K562 (cell line): ENCODE results near the gene RNFT2. TPM values are rescaled to one million over a fixed set of nuclear protein-coding genes. Genes with fewer than 3 reads are reported as not detected.

Experiments
- ATAC-seq: fragments of 200-7000 bp; cut with Tn5 transposase; 3 replicates; pipeline ENCODE4 v1.9.1; 2020; ENCODE audit warnings: moderate library complexity
- BruUV-seq: library from RNA; stranded (reverse); fragments of 400-500 nt; replicated peaks from 2 replicates; lab custom pipeline; 2021; lab: Mats Ljungman, UMichigan
- CTCF ChIA-PET: fragments of 300-600 bp; formaldehyde crosslinking; extraction: SDS; loops from one replicate; lab custom pipeline; 2021; ENCODE audit warnings: low intra/inter-chr PET ratio; lab: Yijun Ruan, JAX
- POLR2A ChIA-PET: fragments of 300-600, 350-650 bp; sonication (Branson Sonifier 250); formaldehyde crosslinking; extraction: SDS; loops from one replicate; lab custom pipeline; 2021; ENCODE audit warnings: antibody characterized with exemption, inconsistent platforms; lab: Yijun Ruan, JAX
- DNase-seq, 4 experiments: peaks; one replicate each; pipeline versions ENCODE4 v3.0.0 to v3.0.0-alpha.2; 2011 to 2018; ENCODE audit warnings: low spot score in 3 of 4, mixed read lengths in 3 of 4; ENCODE audit errors: extremely low read depth in 1 of 4
- FAIRE-seq: peaks from 2 replicates; lab custom pipeline; 2011; peaks lifted over from hg19 to GRCh38; lab: Jason Lieb, UNC
- H2AFZ ChIP-seq: 2 replicates; pipeline ENCODE4 v1.6.0; 2011; ENCODE audit warnings: low read depth, low read length, control low read depth, inconsistent platforms
- H3K27ac ChIP-seq: fragments of 200-600 bp; 3 replicates; pipeline ENCODE4 v1.8.0; 2011; ENCODE audit warnings: low read depth, mild to moderate bottlenecking, control low read depth, inconsistent platforms, low read length, moderate library complexity, mixed read lengths; ENCODE audit errors: extremely low read depth
- H3K27me3 ChIP-seq, 2 experiments: fragments of 300-600 bp in 1 of 2; 2 replicates in 1 of 2; 3 replicates in 1 of 2; pipeline versions ENCODE4 v1.6.0 to v1.8.0; 2011; ENCODE audit warnings: inconsistent platforms in 2 of 2, low read length in 2 of 2, mild to moderate bottlenecking in 1 of 2, mixed read lengths in 1 of 2, moderate library complexity in 1 of 2; ENCODE audit not compliant: control insufficient read depth in 2 of 2, insufficient read depth in 2 of 2
- H3K36me3 ChIP-seq: fragments of 300-600 bp; 3 replicates; pipeline ENCODE4 v1.8.0; 2011; ENCODE audit warnings: mild to moderate bottlenecking, low read length, inconsistent platforms; ENCODE audit not compliant: control insufficient read depth, insufficient read depth
- H3K4me1 ChIP-seq, 2 experiments: fragments of 200-600 bp in 1 of 2; replicated peaks in 1 of 2; 2 replicates in 1 of 2; 3 replicates in 1 of 2; pipeline versions ENCODE4 v1.5.1 to v1.8.0; 2011; ENCODE audit warnings: inconsistent platforms in 2 of 2, low read length in 2 of 2, mild to moderate bottlenecking in 1 of 2, mixed read lengths in 1 of 2, moderate library complexity in 1 of 2; ENCODE audit not compliant: control insufficient read depth in 2 of 2, insufficient read depth in 2 of 2
- H3K4me2 ChIP-seq: 2 replicates; pipeline ENCODE4 v1.6.1; 2011; ENCODE audit warnings: low read length, control low read depth, inconsistent platforms, mixed read lengths; ENCODE audit not compliant: insufficient read depth
- H3K4me3 ChIP-seq: fragments of 200-600 bp; sonication (generic), shearing (Covaris generic); 2 replicates; pipeline ENCODE4 v1.5.1; 2016; ENCODE audit warnings: control low read depth, inconsistent platforms
- H3K79me2 ChIP-seq: fragments of 200-600 bp; 3 replicates; pipeline ENCODE4 v1.8.0; 2011; ENCODE audit warnings: low read length, inconsistent platforms; ENCODE audit not compliant: control insufficient read depth, insufficient read depth
- H3K9ac ChIP-seq, 2 experiments: 2 replicates each; pipeline versions ENCODE4 v1.6.0 to v1.6.1; 2011; ENCODE audit warnings: low read depth in 2 of 2, low read length in 2 of 2, control low read depth in 1 of 2, inconsistent platforms in 1 of 2, mild to moderate bottlenecking in 1 of 2, mixed read lengths in 1 of 2; ENCODE audit not compliant: insufficient read depth in 1 of 2
- H3K9me1 ChIP-seq: one replicate; pipeline ENCODE4 v1.6.0; 2011; ENCODE audit warnings: inconsistent platforms, mild to moderate bottlenecking, low read length, moderate library complexity; ENCODE audit not compliant: control insufficient read depth, insufficient read depth
- H3K9me3 ChIP-seq: replicated peaks from 2 replicates; pipeline ENCODE4 v1.5.1; 2011; ENCODE audit warnings: low read depth, low read length, inconsistent platforms; ENCODE audit not compliant: control insufficient read depth, insufficient read depth
- H4K20me1 ChIP-seq: replicated peaks from 2 replicates; pipeline ENCODE4 v1.6.1; 2011; ENCODE audit warnings: low read length, inconsistent platforms, mixed read lengths; ENCODE audit not compliant: control insufficient read depth, insufficient read depth
- C11orf30 ChIP-seq: fragments of 450-650 bp; IDR thresholded peaks from 2 replicates; pipeline ENCODE4 v1.6.1; 2016; ENCODE audit warnings: low read depth, mild to moderate bottlenecking
- MAFF ChIP-seq: IDR thresholded peaks from 2 replicates; pipeline ENCODE4 v1.6.1; 2012; ENCODE audit warnings: low read length, improper control_type of control experiment
- MTA2 ChIP-seq: fragments of 450-650 bp; IDR thresholded peaks from 2 replicates; pipeline ENCODE4 v1.6.1; 2016; ENCODE audit warnings: low read depth
- NELFE ChIP-seq: IDR thresholded peaks from 2 replicates; pipeline ENCODE4 v1.6.1; 2011; ENCODE audit warnings: mild to moderate bottlenecking; ENCODE audit not compliant: insufficient read depth, insufficient read length
- SMARCC2 ChIP-seq: fragments of 450-650 bp; IDR thresholded peaks from 2 replicates; pipeline ENCODE4 v1.6.1; 2017; ENCODE audit warnings: antibody characterized with exemption, moderate library complexity, mild to moderate bottlenecking, low read depth
- ZFP36 ChIP-seq: fragments of 150-350 bp; IDR thresholded peaks from 2 replicates; pipeline ENCODE4 v1.6.1; 2018; ENCODE audit warnings: low read length, low read depth; ENCODE audit not compliant: partially characterized antibody
- ZNF121 ChIP-seq: sonication (generic); formaldehyde crosslinking; conservative IDR thresholded peaks from 2 replicates; pipeline ENCODE4 v1.8.0; 2022; ENCODE audit warnings: missing genetic modification reagents
- ZNF316 ChIP-seq: fragments of 450-650 bp; IDR thresholded peaks from 2 replicates; pipeline ENCODE4 v1.6.1; 2016
- WGBS: fragments of 100-300 bp; shearing (Covaris generic); methylation state at CpG from one replicate; pipeline ENCODE4 v1.1.6; 2016; ENCODE audit warnings: low coverage, mixed read lengths; ENCODE audit not compliant: insufficient coverage; ENCODE audit errors: missing lambda C conversion rate; 5-methylcytosine and 5-hydroxymethylcytosine counted together
- in situ Hi-C: fragments of 300-500 bp; cut with MboI; formaldehyde crosslinking; loops from 4 replicates; pipeline ENCODE4 v1.15.0; 2018; ENCODE audit warnings: inconsistent platforms, mixed read lengths
- intact Hi-C: fragments of 100-400 bp; cut with micrococcal nuclease; formaldehyde crosslinking; loops from 2 replicates; pipeline ENCODE4 v1.14.2; 2022
- polyA plus RNA-seq, 8 experiments: library from polyadenylated mRNA; depleted of rRNA in 4 of 8; stranded (reverse) in 5 of 8; unstranded in 3 of 8; fragments of >200 nt; fragmentation: Nextera tagmentation in 2 of 8; fragmentation: Illumina TruSeq in 1 of 8; extraction: Ambion mirVana in 2 of 8; extraction: Trizol in 1 of 8; gene quantifications; 2 replicates each; pipeline versions ENCODE4 v1.2.1 to v1.2.3, GENCODE V29; 2011 to 2014; ENCODE audit warnings: inconsistent platforms in 1 of 8, missing spikeins in 1 of 8
- total RNA-seq, 7 experiments: library from RNA; depleted of rRNA in 6 of 7; stranded (reverse); fragments of >200 nt in 6 of 7; fragmentation: Illumina TruSeq in 2 of 7; extraction: Trizol in 2 of 7; gene quantifications; 2 replicates each; pipeline versions ENCODE4 v1.2.1 to v1.2.3, GENCODE V29; 2011 to 2021; ENCODE audit warnings: low replicate concordance in 1 of 7
- TF ChIP-seq, protein P1 (sequence below): sonication (generic); formaldehyde crosslinking; IDR thresholded peaks from 2 replicates; pipeline ENCODE4 v1.8.0; 2022; ENCODE audit warnings: mild to moderate bottlenecking, missing genetic modification reagents

RNFT2 gene
- total and polyA plus RNA-seq, 9 of the 15 experiments (the other 6 are each of a cell fraction or from before 2014, with no cell fraction given), result 3.6 to 26.3 (median 9.5) TPM

DNA sequence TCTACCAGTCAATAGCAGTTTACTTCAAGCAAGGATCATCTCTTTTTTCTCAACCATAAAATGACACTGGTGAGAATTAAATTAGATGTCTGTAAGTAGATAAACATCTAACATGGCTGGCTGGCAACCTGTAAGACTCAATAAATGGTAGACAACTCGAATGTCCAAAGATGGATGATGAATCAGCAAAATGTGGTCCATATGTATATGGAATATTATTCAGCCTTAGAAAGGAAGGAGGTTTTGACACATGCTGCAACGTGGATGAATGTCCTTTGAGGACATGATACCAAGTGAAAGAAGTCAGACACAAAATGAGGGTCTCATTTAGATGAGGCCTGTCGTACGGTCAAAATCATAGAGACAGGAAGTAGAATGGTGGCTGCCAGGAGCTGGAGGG is 46.5 kb upstream of the RNFT2 start (continued):
- TF ChIP-seq, protein P1, sequence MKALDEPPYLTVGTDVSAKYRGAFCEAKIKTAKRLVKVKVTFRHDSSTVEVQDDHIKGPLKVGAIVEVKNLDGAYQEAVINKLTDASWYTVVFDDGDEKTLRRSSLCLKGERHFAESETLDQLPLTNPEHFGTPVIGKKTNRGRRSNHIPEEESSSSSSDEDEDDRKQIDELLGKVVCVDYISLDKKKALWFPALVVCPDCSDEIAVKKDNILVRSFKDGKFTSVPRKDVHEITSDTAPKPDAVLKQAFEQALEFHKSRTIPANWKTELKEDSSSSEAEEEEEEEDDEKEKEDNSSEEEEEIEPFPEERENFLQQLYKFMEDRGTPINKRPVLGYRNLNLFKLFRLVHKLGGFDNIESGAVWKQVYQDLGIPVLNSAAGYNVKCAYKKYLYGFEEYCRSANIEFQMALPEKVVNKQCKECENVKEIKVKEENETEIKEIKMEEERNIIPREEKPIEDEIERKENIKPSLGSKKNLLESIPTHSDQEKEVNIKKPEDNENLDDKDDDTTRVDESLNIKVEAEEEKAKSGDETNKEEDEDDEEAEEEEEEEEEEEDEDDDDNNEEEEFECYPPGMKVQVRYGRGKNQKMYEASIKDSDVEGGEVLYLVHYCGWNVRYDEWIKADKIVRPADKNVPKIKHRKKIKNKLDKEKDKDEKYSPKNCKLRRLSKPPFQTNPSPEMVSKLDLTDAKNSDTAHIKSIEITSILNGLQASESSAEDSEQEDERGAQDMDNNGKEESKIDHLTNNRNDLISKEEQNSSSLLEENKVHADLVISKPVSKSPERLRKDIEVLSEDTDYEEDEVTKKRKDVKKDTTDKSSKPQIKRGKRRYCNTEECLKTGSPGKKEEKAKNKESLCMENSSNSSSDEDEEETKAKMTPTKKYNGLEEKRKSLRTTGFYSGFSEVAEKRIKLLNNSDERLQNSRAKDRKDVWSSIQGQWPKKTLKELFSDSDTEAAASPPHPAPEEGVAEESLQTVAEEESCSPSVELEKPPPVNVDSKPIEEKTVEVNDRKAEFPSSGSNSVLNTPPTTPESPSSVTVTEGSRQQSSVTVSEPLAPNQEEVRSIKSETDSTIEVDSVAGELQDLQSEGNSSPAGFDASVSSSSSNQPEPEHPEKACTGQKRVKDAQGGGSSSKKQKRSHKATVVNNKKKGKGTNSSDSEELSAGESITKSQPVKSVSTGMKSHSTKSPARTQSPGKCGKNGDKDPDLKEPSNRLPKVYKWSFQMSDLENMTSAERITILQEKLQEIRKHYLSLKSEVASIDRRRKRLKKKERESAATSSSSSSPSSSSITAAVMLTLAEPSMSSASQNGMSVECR, result no peak
- peak; percentile 76 for TF ChIP-seq MAFF
- TF ChIP-seq ZNF316, result peak; percentile 93
- no peak for TF ChIP-seq NELFE
- TF ChIP-seq C11orf30, result peak; percentile 91
- no peak for TF ChIP-seq SMARCC2
- no peak for TF ChIP-seq MTA2

- H4K20me1 ChIP-seq, result peaks cover 4% of the 10 kb centered on the region; the same call in 1 of the 2 replicates
- BruUV-seq, result no TSS peak
- FAIRE-seq (no peak), DNase-seq (no peak), ATAC-seq (no peak)
- ChIA-PET CTCF (no interaction called here), POLR2A (interaction anchor here (0.8 kb wide), 1 partner anchor 14 kb away, joined by 3 read pairs; no protein-coding TSS in a partner anchor)
- no peaks in the 10 kb centered on the region for H3K79me2 ChIP-seq
- H3K4me2 ChIP-seq, result no peak overlapping the region
- H3K27ac ChIP-seq, result no peak overlapping the region
- no peaks in the 10 kb centered on the region for H3K9me3 ChIP-seq
- intact Hi-C loops, result loop anchor here (5.0 kb wide), 1 partner anchor 75 kb away; no protein-coding TSS in a partner anchor
- peaks cover 44 to 53% of the 10 kb centered on the region in 2 experiments for H3K27me3 ChIP-seq
- no peaks in the 10 kb centered on the region for H3K36me3 ChIP-seq
- no peak overlapping the region for H3K9ac ChIP-seq
- H3K4me3 ChIP-seq, result no peak overlapping the region
- peaks cover 0 to 7% of the 10 kb centered on the region in 2 experiments; a peak in 1 of 5 replicates for H3K4me1 ChIP-seq
- H2AFZ ChIP-seq, result no peak overlapping the region
- 8% methylated on average over 3 of the region's 3 CpGs for WGBS
- H3K9me1 ChIP-seq, result no peaks in the 10 kb centered on the region
- in situ Hi-C loops, result loop anchor here (25.0 kb wide), 1 partner anchor 705 kb away; no protein-coding TSS in a partner anchor
- TF ChIP-seq ZNF121 (no peak), ZFP36 (peak; percentile 8)
These were observed 45.5 kb upstream of the RNFT2 start for GRCh38 chr12:116692605-116693004.
